Measurements from ENCODE around the gene ABCA12. TPM values are rescaled to one million over a fixed set of nuclear protein-coding genes. Genes with fewer than 3 reads are reported as not detected.

The ABCA12 gene
- total RNA-seq, 1 donor from 2014 or later: not detected

- no peaks in the 10 kb centered on the region for H3K27me3 Mint-ChIP-seq
- CTCF ChIA-PET: no interaction called here
Observed at GRCh38 chr2:215066124-215066523, 72.3 kb downstream of the ABCA12 start.

DNA sequence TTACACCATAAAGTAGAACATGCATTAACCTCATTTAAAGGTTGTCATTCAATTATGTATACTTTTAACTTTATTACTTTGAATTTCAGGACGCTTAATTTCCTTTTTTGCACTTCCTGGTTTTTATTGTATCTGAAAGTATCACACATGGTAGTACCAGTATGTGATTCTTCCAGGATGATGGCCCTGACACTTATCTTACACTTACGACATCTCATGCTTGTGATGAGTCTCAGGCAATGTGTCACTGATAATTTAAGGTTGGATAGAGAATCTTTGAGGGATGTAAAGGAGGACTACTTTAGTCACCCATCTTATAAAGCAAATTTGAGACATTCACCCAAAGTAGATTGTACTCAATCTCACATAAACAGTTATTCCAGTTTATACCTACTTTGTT, 74.9 kb downstream of the ABCA12 start:
- POLR2A ChIA-PET: no interaction called here
- Mint-ChIP-seq H3K9me3 (no peaks in the 10 kb centered on the region), H3K27ac (no peak overlapping the region), H3K27me3 (no peaks in the 10 kb centered on the region), H3K4me3 (no peak overlapping the region), H3K4me1 (no peaks in the 10 kb centered on the region), H3K36me3 (ENCODE audit: low read depth) (no peaks in the 10 kb centered on the region)
- no peak for TF ChIP-seq CTCF (IDR thresholded peaks at IDR 0.05)
- ATAC-seq (ENCODE audit: low read depth) (no peak), DNase-seq (no peak)
- CTCF ChIA-PET: no interaction called here
- intact Hi-C loops (cut with micrococcal nuclease): no loop called here

More at GRCh38 chr2:215066124-215066523, 72.3 kb downstream of the ABCA12 start:
- H3K9me3 Mint-ChIP-seq: no peaks in the 10 kb centered on the region
- ATAC-seq (ENCODE audit: low read depth): no peak
- no peak for TF ChIP-seq CTCF (IDR thresholded peaks at IDR 0.05)
- intact Hi-C loops (cut with micrococcal nuclease): no loop called here
- H3K4me3 Mint-ChIP-seq: no peak overlapping the region
- POLR2A ChIA-PET: no interaction called here
- no peaks in the 10 kb centered on the region for H3K36me3 Mint-ChIP-seq (ENCODE audit: low read depth)
- H3K4me1 Mint-ChIP-seq: no peaks in the 10 kb centered on the region
- no peak for DNase-seq
- H3K27ac Mint-ChIP-seq: no peak overlapping the region

- H3K27ac Mint-ChIP-seq: no peak overlapping the region
- no peaks in the 10 kb centered on the region for H3K4me1 Mint-ChIP-seq
- H3K9me3 Mint-ChIP-seq: no peaks in the 10 kb centered on the region
- intact Hi-C loops (cut with micrococcal nuclease): no loop called here
- no peak for TF ChIP-seq CTCF (IDR thresholded peaks at IDR 0.05)
- H3K4me3 Mint-ChIP-seq: no peak overlapping the region
- DNase-seq (no peak), ATAC-seq (ENCODE audit: low read depth) (no peak)
- H3K27me3 Mint-ChIP-seq: no peaks in the 10 kb centered on the region
- POLR2A ChIA-PET: no interaction called here
- CTCF ChIA-PET: no interaction called here
- no peaks in the 10 kb centered on the region for H3K36me3 Mint-ChIP-seq (ENCODE audit: low read depth)
Observed at GRCh38 chr2:215060861-215061536, 77.4 kb downstream of the ABCA12 start.

DNA sequence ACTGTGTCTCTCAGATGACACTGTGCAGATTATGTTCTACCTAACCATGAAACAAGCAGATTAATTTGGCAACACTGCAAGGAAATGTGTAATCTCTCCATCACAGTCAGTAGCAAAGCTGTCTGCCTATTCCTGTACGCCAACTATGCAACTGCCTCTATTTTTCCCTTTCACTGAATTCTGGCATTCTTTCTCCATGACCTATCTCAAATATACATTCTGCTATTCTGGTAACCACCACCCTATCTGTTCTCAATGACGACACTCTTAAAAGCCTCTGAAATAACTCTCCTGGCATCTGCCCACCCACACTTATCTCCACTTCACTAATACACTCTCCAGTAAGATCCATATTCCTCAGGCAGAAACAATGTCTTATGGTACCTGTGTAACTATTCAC, 78.7 kb downstream of the ABCA12 start:
- Mint-ChIP-seq H3K27me3 (no peaks in the 10 kb centered on the region), H3K9me3 (no peaks in the 10 kb centered on the region), H3K36me3 (ENCODE audit: low read depth) (no peaks in the 10 kb centered on the region), H3K4me1 (no peaks in the 10 kb centered on the region), H3K27ac (no peak overlapping the region), H3K4me3 (no peak overlapping the region)
- intact Hi-C loops (cut with micrococcal nuclease): no loop called here
- DNase-seq (no peak), ATAC-seq (ENCODE audit: low read depth) (no peak)
- no peak for TF ChIP-seq CTCF (IDR thresholded peaks at IDR 0.05)
- ChIA-PET POLR2A (no interaction called here), CTCF (no interaction called here)

- POLR2A ChIA-PET: interaction anchor here (0.7 kb wide), 1 partner anchor 1460 kb away, joined by 3 read pairs; no protein-coding TSS in a partner anchor
- ATAC-seq (ENCODE audit: low read depth): no peak
- Mint-ChIP-seq H3K4me1 (no peaks in the 10 kb centered on the region), H3K4me3 (no peak overlapping the region), H3K27me3 (no peaks in the 10 kb centered on the region), H3K9me3 (no peaks in the 10 kb centered on the region), H3K27ac (no peak overlapping the region), H3K36me3 (ENCODE audit: low read depth) (no peaks in the 10 kb centered on the region)
- no peak for TF ChIP-seq CTCF (IDR thresholded peaks at IDR 0.05)
- no peak for DNase-seq
- intact Hi-C loops (cut with micrococcal nuclease): no loop called here
- CTCF ChIA-PET: no interaction called here
Observed at GRCh38 chr2:215055891-215056290, 82.5 kb downstream of the ABCA12 start.

All from activated B cell treated with CpG ODN at 0.5 μM for 24 hours (primary cell).